ENCODE measurements around the gene CD300LG.
"Not testable (repeated sequence)": the region's sequence is repeated elsewhere in the genome, so short reads cannot be mapped to it uniquely, and the experiment has no call there.

Gene CD300LG

GRCh38 chr17:43826206-43826605, 20.8 kb upstream of the CD300LG start:
- no peak for DNase-seq

- no peak for DNase-seq
Observed at GRCh38 chr17:43827596-43827995, 19.4 kb upstream of the CD300LG start.

DNA sequence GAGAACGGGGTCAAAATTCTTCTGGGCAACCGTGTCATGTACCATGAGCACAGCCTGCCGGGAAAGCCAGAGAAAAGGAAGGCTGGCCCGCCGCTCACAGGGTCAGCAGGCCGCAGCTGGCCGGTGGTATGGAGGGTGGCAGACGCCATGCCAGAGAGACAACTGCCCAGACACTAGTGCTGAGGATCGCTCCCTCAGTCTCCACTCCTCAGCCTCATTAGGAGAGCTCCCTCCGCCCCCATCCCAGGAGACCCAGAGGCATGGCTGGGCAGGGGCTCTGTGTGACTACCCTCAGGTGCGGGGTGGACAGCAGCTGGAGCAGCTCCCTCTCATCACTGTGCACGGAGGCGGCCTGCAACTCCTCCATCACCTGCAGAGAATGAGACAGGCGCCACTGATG, 17.2 kb upstream of the CD300LG start:
- no peak for DNase-seq

DNA sequence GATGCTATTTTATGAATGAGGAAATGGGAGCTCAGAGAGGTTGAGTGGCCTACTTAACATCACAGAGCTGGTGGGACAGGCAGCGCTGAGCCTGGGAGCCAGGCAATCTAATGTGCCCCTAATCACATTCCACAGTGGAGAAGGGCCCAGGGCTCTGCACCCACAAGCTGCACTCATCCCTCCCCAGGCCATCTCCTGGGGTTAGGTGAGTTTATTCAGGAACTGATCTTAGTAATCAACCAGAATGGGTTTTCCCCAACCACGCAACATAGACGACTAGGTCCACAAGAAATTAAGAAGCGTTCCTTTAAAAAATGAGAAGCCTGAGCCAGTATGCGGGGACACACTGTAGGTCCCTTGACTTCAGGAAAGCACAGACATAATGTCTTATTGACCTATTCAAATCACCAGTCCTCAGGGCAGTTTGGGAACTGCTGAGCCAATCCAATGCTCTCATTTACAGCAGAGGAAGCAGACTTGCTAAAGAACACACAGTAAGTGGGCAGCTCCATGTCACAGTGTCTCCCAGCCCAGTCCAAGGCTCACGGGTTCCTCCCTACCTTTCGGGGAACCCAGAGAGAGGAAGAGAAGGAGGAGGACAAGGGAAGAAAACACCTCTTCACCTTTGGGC, 16.4 kb upstream of the CD300LG start:
- DNase-seq: peak; percentile 27

- DNase-seq: no peak
Observed at GRCh38 chr17:43831633-43832032, 15.3 kb upstream of the CD300LG start.

GRCh38 chr17:43832168-43832975, 14.6 kb upstream of the CD300LG start:
- DNase-seq: no peak

DNA sequence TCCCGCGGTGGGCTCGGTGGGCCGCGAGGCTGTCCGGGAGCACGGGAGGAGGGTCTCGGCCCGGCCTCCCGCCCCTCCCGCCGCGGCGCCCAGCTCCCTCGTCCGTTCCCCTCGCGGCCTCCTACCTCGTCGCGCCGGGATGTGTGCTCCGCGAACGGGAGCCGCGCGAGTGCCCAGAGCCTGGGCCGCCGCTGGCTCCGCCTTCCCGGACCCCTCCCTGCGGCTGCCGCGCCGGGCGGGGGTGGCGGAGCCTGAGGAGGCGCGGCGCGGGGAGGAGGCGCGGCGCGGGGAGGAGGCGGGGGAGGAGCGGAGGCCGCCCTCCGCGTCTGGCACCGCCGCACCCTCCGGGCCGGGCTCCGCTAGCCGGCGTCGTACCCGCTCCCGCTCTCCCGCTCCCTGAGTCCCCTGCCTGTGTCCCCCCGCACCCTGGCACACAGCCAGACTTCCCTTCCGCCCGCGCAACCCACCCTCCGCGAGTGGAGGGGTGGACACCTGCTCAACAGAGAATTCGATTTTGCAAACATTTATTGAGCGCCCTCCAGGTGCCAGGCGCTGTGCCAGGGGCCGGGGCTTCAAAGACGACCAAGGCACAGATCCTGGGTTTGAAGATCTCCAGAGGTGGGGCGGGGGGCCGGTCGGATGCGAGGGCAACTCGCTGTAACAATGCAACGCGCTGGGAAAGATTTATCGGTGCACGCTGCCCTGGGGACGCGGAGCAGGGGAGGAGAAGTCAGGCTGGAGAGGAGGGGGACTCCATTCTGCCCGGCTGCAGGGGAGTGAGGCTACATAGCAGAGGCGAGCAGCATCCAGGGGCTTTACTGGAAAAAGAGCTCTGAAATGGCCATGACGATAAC, 13.8 kb upstream of the CD300LG start, which contains the start of gene MPP3:
Gene MPP3, minus strand, starts transcription at position 171 of the 854 bp plus-strand sequence. CDS start 1,240 bp downstream, outside the sequence.
- no peak for DNase-seq

- no peak for DNase-seq
Observed at GRCh38 chr17:43834106-43834505, 12.9 kb upstream of the CD300LG start.

GRCh38 chr17:43839670-43840108, 7.3 kb upstream of the CD300LG start:
- no peak for DNase-seq

DNA sequence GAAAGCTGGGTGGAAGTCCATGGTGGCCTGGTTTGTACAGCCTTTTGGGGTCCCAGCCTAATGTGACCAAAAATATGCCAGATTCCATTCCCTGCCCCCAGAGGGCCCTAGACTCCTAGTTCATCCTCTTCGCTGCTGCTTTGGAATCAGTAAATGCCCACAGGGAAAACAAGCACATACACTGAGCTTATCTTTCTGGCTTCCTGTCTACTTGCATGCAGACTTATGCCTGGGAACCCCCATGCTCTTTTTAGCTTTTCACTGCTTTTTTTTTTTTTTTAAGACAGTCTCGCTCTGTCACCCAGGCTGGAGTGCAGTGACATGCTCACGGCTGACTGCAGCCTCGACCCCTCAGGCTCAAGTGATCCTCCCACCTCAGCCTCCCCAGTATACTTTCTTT, 6.2 kb upstream of the CD300LG start:
- DNase-seq: no peak

DNA sequence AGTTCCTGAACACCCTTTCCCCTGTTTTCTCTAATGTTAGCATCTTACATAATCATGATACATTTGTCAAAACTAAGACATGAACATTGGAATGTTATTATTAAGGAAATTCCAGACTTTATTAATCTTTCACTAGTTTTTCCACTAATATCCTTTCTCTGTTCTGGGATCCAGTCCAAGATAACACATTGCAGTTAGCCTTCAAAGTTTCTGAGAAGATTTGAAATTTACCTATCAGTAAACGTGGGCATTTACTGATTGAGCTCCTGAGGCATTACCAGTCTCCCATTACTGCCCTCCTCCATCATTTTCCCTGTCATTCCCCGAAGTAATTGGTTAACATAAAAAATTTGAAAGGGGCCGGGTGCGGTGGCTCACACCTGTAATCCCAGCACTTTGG, 5.7 kb upstream of the CD300LG start:
- DNase-seq: no peak

DNA sequence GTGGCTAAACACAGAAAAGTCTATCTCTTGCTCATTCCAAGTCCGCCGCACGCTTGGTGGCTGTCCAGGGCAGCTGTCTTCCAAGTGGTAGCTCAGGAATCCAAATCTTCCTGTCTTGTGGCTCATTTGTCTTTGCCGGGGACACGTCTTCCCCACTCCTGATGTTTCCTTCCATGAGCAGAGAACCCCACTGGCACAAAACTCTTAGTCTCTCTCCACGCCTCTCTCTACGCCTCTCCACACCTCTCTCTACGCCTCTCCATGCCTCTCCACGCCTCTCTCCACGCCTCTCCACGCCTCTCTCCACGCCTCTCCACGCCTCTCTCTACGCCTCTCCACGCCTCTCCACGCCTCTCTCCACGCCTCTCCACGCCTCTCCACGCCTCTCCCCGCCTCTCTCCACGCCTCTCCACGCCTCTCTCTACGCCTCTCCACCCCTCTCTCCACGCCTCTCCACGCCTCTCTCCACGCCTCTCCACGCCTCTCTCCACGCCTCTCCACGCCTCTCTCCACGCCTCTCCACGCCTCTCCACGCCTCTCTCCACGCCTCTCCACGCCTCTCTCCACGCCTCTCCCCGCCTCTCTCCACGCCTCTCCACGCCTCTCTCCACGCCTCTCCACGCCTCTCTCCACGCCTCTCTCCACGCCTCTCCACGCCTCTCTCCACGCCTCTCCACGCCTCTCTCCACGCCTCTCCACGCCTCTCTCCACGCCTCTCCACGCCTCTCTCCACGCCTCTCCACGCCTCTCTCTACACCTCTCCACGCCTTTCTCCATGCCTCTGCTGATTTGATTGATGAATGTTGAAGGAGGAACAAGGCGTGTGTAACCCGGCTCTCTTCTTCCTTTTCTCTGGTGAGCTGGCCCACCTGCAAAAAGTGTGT, 4.6 kb upstream of the CD300LG start:
- not testable (repeated sequence) for DNase-seq

GRCh38 chr17:43842975-43843325, 4.0 kb upstream of the CD300LG start:
- DNase-seq: no peak

GRCh38 chr17:43844241-43844640, 2.7 kb upstream of the CD300LG start:
- DNase-seq: no peak

DNA sequence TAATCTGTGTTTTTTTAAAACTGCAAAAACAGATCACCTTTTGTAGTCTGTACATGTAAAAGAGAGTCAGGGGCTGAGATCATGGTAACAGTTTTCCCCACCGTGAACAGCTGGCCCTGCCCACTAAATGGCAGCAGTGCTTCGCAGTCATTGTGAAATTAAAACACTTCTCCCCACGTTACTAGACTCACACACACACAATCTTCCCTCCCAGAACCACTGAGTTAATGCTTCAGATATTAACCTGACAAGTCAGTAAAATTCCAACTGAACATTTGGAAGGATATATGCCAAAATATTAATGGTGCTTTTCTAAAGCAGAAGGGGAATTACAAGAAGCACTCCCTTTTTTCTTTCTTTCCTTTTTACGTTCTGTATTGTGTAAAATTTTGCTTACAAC, 1.2 kb upstream of the CD300LG start:
- no peak for DNase-seq

GRCh38 chr17:43846221-43846712, 709 bp upstream of the CD300LG start:
- peak; percentile 79 for DNase-seq

DNA sequence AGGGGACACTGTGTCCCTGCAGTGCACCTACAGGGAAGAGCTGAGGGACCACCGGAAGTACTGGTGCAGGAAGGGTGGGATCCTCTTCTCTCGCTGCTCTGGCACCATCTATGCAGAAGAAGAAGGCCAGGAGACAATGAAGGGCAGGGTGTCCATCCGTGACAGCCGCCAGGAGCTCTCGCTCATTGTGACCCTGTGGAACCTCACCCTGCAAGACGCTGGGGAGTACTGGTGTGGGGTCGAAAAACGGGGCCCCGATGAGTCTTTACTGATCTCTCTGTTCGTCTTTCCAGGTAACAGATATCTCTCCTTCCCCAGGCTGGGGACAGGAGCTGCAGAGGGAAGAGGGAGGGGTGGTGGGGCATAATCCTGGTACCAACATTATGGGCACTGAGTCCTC, 1.6 kb downstream of the CD300LG start:
- no peak for DNase-seq

GRCh38 chr17:43849116-43849515, 2.1 kb downstream of the CD300LG start:
- DNase-seq: no peak

DNA sequence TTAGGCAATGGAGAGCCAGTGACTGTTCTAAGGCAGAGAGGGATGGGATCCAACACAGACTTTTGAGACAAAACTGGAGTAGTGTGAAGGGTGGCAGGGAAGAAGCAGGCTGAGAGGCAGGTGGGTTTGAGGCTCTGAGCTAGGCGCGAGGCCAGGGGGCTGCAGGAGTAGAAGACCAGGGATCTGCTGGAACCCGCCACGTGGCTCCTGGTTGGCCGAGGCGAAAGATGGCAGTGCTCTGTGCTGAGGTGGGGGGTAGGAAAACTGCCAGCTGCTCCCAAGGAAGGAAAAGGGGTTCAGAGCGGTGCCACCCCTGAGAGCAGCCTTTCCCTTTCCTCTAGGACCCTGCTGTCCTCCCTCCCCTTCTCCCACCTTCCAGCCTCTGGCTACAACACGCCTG, 5.6 kb downstream of the CD300LG start:
- no peak for DNase-seq

DNA sequence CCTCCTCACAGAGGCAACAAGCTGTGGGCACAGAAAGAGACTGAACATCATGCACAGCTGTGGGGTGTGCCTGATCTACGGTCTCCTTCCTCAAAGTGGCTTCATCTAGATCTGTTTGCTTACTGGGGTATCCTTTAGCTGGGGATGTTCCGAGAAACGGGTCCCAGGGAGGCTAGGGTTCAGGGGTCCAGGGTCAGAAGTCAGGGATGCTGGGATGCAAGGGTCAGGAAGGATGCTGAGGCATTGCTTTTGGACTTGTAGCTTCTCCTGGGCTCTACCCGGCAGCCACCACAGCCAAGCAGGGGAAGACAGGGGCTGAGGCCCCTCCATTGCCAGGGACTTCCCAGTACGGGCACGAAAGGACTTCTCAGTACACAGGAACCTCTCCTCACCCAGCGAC, 6.6 kb downstream of the CD300LG start:
- no peak for DNase-seq

DNA sequence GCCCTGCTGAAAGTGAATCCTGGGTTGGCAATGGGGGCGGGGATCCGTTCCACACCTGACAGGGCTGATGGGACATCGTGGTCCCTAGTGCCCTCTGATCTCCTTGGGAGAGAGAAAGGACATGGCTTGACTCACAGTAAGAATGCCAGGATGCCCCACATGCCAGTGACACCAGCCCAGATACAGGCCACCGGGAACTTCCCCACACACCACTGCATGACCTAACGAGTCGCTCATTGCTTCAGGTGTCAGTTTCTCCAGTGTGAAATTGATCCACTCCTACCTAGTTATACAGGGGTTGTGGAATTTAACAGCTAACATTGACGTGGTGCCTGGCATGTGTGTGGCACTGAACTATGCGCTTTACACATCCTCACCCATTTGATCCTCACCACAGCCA, 7.5 kb downstream of the CD300LG start:
- DNase-seq: no peak

GRCh38 chr17:43855061-43855460, 8.1 kb downstream of the CD300LG start:
- no peak for DNase-seq
